SK-N-SH (cell line): ENCODE results near the gene ZSCAN2. TPM values are rescaled to one million over a fixed set of nuclear protein-coding genes. Genes with fewer than 3 reads are reported as not detected.

ENCODE experiments used
- CTCF ChIA-PET: fragments of 300-600, 350-600 bp; formaldehyde crosslinking; extraction: SDS; loops from one replicate; lab custom pipeline; 2021; lab: Yijun Ruan, JAX
- POLR2A ChIA-PET: fragments of 350-600 bp; sonication (Branson Sonifier 250); formaldehyde crosslinking; extraction: SDS; loops from one replicate; lab custom pipeline; 2020; ENCODE audit warnings: antibody characterized with exemption, inconsistent platforms; lab: Yijun Ruan, JAX
- DNase-seq: peaks from one replicate; pipeline ENCODE4 v3.0.0; 2012
- H2AFZ ChIP-seq: fragments of 200-600 bp; sonication (generic); 2 replicates; pipeline ENCODE4 v1.8.1; 2016; ENCODE audit warnings: antibody characterized with exemption, mild to moderate bottlenecking, low read depth
- H3F3A ChIP-seq: fragments of 200-600 bp; sonication (generic); replicated peaks from 2 replicates; pipeline ENCODE3; 2016; ENCODE audit warnings: antibody characterized with exemption, mild to moderate bottlenecking; ENCODE audit not compliant: insufficient read depth
- H3K27ac ChIP-seq, 2 experiments: fragments of 200-500 bp in 1 of 2; fragments of 200-600 bp in 1 of 2; sonication (Bioruptor generic) in 1 of 2; sonication (generic), shearing (Covaris generic) in 1 of 2; 2 replicates each; pipeline versions ENCODE4 v1.5.1 to v1.6.1; 2014 to 2016; ENCODE audit warnings: low read depth in 2 of 2, inconsistent platforms in 1 of 2, low read length in 1 of 2, mild to moderate bottlenecking in 1 of 2, mixed read lengths in 1 of 2
- H3K27me3 ChIP-seq: fragments of 200-600 bp; sonication (generic), shearing (Covaris generic); 2 replicates; pipeline ENCODE4 v1.6.1; 2016; ENCODE audit warnings: mixed run types; ENCODE audit not compliant: insufficient read depth
- H3K36me3 ChIP-seq, 2 experiments: fragments of 200-500 bp in 1 of 2; fragments of 200-600 bp in 1 of 2; sonication (Bioruptor generic) in 1 of 2; sonication (generic) in 1 of 2; replicated peaks in 1 of 2; 2 replicates each; pipeline versions ENCODE3 to v1.5.1; 2014 to 2016; ENCODE audit warnings: low read length in 1 of 2, mild to moderate bottlenecking in 1 of 2; ENCODE audit not compliant: insufficient read depth in 2 of 2, control insufficient read depth in 1 of 2
- H3K4me1 ChIP-seq, 2 experiments: fragments of 200-500 bp in 1 of 2; fragments of 200-600 bp in 1 of 2; sonication (Bioruptor generic) in 1 of 2; sonication (generic), shearing (Covaris generic) in 1 of 2; 2 replicates each; pipeline versions ENCODE4 v1.5.1 to v1.6.1; 2014 to 2016; ENCODE audit warnings: low read depth in 1 of 2, low read length in 1 of 2, mixed run types in 1 of 2; ENCODE audit not compliant: insufficient read depth in 2 of 2, control insufficient read depth in 1 of 2
- H3K4me2 ChIP-seq: fragments of 200-600 bp; sonication (generic), shearing (Covaris generic); 2 replicates; pipeline ENCODE4 v1.6.1; 2017; ENCODE audit warnings: mixed run types
- H3K4me3 ChIP-seq, 2 experiments: fragments of 200-500 bp in 1 of 2; fragments of 200-600 bp in 1 of 2; sonication (Bioruptor generic) in 1 of 2; sonication (generic), shearing (Covaris generic) in 1 of 2; 2 replicates each; pipeline versions ENCODE4 v1.5.1 to v1.8.1; 2014 to 2016; ENCODE audit warnings: low read depth in 2 of 2, inconsistent platforms in 1 of 2, low read length in 1 of 2, mild to moderate bottlenecking in 1 of 2, mixed read lengths in 1 of 2, moderate library complexity in 1 of 2
- H3K79me2 ChIP-seq: fragments of 200-600 bp; sonication (generic); 2 replicates; pipeline ENCODE4 v1.8.1; 2017; ENCODE audit warnings: mild to moderate bottlenecking; ENCODE audit not compliant: insufficient read depth
- H3K9ac ChIP-seq: fragments of 200-600 bp; sonication (generic); 2 replicates; pipeline ENCODE4 v1.6.1; 2017; ENCODE audit warnings: mixed run types
- H3K9me2 ChIP-seq: fragments of 200-600 bp; sonication (generic); 2 replicates; pipeline ENCODE4 v1.6.1; 2017; ENCODE audit warnings: mixed run types
- H3K9me3 ChIP-seq: fragments of 200-600 bp; sonication (generic); 2 replicates; pipeline ENCODE4 v1.6.1; 2017; ENCODE audit warnings: mixed run types, mild to moderate bottlenecking, moderate library complexity
- H4K20me1 ChIP-seq: fragments of 200-600 bp; sonication (generic); 2 replicates; pipeline ENCODE4 v1.6.1; 2017; ENCODE audit warnings: mild to moderate bottlenecking, mixed run types; ENCODE audit not compliant: insufficient read depth
- CHD2 ChIP-seq: fragments of 150-350 bp; IDR thresholded peaks from 2 replicates; pipeline ENCODE4 v1.6.1; 2018; ENCODE audit warnings: low read length; ENCODE audit not compliant: partially characterized antibody
- ELF1 ChIP-seq: IDR thresholded peaks from 2 replicates; pipeline ENCODE4 v1.4.0; 2012
- EP300 ChIP-seq, 2 experiments: IDR thresholded peaks; 2 replicates each; pipeline versions ENCODE4 v1.4.0 to v1.6.1; 2012; ENCODE audit warnings: borderline replicate concordance in 1 of 2, low read depth in 1 of 2, low read length in 1 of 2
- EZH2phosphoT487 ChIP-seq: fragments of 200-600 bp; sonication (generic); IDR thresholded peaks from 2 replicates; pipeline ENCODE4 v1.6.1; 2017; ENCODE audit warnings: low read depth, mixed run types, mild to moderate bottlenecking, antibody characterized with exemption, moderate library complexity, borderline replicate concordance
- FOSL2 ChIP-seq: IDR thresholded peaks from 2 replicates; pipeline ENCODE4 v1.4.0; 2012; ENCODE audit warnings: low read depth, mild to moderate bottlenecking, moderate library complexity, borderline replicate concordance
- FOXJ3 ChIP-seq: sonication (generic); formaldehyde crosslinking; IDR thresholded peaks from 2 replicates; pipeline ENCODE4 v1.5.1; 2020; ENCODE audit warnings: mild to moderate bottlenecking, missing genetic modification reagents
- FOXM1 ChIP-seq: IDR thresholded peaks from 2 replicates; pipeline ENCODE4 v1.4.0; 2012; ENCODE audit warnings: low read depth, mild to moderate bottlenecking
- MXI1 ChIP-seq: IDR thresholded peaks from 2 replicates; pipeline ENCODE4 v1.6.1; 2012; ENCODE audit warnings: mild to moderate bottlenecking, low read depth, low read length, improper control_type of control experiment
- NFIC ChIP-seq: IDR thresholded peaks from 2 replicates; pipeline ENCODE4 v1.4.0; 2012; ENCODE audit warnings: borderline replicate concordance
- RAD21 ChIP-seq: IDR thresholded peaks from 2 replicates; pipeline ENCODE4 v1.6.1; 2012; ENCODE audit warnings: mild to moderate bottlenecking, low read length
- RFX5 ChIP-seq: IDR thresholded peaks from 2 replicates; pipeline ENCODE4 v1.6.1; 2012; ENCODE audit warnings: mild to moderate bottlenecking, improper control_type of control experiment, low read length
- RXRA ChIP-seq: IDR thresholded peaks from 2 replicates; pipeline ENCODE4 v1.4.0; 2012; ENCODE audit warnings: low read depth, mild to moderate bottlenecking, borderline replicate concordance
- TCF12 ChIP-seq: IDR thresholded peaks from 2 replicates; pipeline ENCODE4 v1.4.0; 2012
- TEAD4 ChIP-seq: IDR thresholded peaks from 2 replicates; pipeline ENCODE4 v1.4.0; 2012; ENCODE audit warnings: mild to moderate bottlenecking, borderline replicate concordance; ENCODE audit not compliant: insufficient read depth
- WGBS: methylation state at CpG from one replicate; pipeline ENCODE4 v1.1.6; 2017; ENCODE audit warnings: low lambda C conversion rate; 5-methylcytosine and 5-hydroxymethylcytosine counted together
- polyA plus RNA-seq, 3 experiments: library from polyadenylated mRNA; depleted of rRNA; stranded (reverse); fragments of >200 nt; gene quantifications; 2 replicates each; pipeline ENCODE4 v1.2.3, GENCODE V29; 2012
- TF ChIP-seq, protein P1 (sequence below): IDR thresholded peaks from 2 replicates; pipeline ENCODE4; 2012
- TF ChIP-seq, protein P2 (sequence below): fragments of 150-350 bp; IDR thresholded peaks from 2 replicates; pipeline ENCODE4 v1.6.1; 2017; ENCODE audit warnings: antibody characterized with exemption, low read length, low read depth, borderline replicate concordance
- TF ChIP-seq, protein P3 (sequence below): IDR thresholded peaks from 2 replicates; pipeline ENCODE4 v1.4.0; 2012; ENCODE audit warnings: low read depth
- TF ChIP-seq, protein P4 (sequence below): fragments of 150-350 bp; IDR thresholded peaks from 2 replicates; pipeline ENCODE4 v1.6.1; 2016; ENCODE audit warnings: mild to moderate bottlenecking, low read depth, low read length
- TF ChIP-seq, protein P5 (sequence below): IDR thresholded peaks from 2 replicates; pipeline ENCODE4 v1.4.0; 2012; ENCODE audit warnings: low read depth, borderline replicate concordance

The ZSCAN2 gene
- polyA plus RNA-seq, 1 of the 3 experiments (the other 2 are of a cell fraction) = 22.0 TPM

DNA sequence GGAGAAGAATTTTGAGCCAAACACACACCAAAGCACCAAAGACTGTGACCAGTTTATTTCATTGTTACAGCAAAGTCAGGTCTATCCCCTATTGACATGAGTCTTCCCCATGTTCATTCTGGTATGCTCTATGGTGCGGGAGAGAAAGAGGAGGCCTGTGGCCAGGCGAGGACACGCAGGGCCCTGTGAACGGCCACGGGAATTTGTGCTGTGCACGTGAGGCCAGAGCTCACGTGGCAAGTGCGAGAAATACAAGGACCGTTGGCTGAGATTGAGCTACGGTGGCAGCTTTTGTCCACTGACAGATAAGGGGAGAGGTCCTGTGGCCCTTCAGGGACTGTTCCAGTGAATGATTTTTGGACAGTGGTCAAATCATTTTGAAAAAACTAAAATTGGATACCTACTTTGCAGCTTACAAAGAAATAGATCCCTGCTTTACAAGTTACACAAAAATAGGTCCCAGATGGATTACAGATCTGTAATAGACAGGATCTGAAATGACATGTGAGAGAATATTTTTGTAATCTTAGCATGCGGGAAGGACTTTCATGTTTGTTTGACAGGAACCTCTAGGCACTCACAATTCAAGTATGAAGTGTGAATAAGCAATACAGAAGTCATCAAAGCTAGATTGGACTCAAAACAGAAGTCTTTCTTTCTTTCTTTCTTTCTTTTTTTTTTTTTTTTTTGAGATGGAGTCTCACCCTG lies 9.2 kb downstream of the ZSCAN2 start:
- 99% methylated on average over 11 of the region's 11 CpGs for WGBS
- Histone ChIP-seq H3K27me3 (no peaks in the 10 kb centered on the region), H3K9me2 (no peaks in the 10 kb centered on the region), H3K4me3 (no peak overlapping the region), H3K9ac (no peak overlapping the region), H3F3A (no peaks in the 10 kb centered on the region), H3K4me2 (no peak overlapping the region), H4K20me1 (0 out of 2 replicates have a peak, but pooled peaks cover 8% of the 10 kb centered on the region), H3K4me1 (peaks cover 0 to 4% of the 10 kb centered on the region in 2 experiments; a peak in 1 of 4 replicates), H3K27ac (no peak overlapping the region)
- DNase-seq = no peak
- CTCF ChIA-PET = interaction anchor here (0.7 kb wide), 1 partner anchor 11 kb away, joined by 3 read pairs; no protein-coding TSS in a partner anchor
- TF ChIP-seq EZH2phosphoT487 (no peak), TCF12 (no peak), RXRA (no peak), FOSL2 (no peak), FOXM1 (no peak), MXI1 (no peak), EP300 (IDR thresholded peaks at IDR 0.05; ENCODE audit: borderline replicate concordance in 1 of 2, low read depth in 1 of 2, low read length in 1 of 2) (no peak), RAD21 (no peak), FOXJ3 (no peak), NFIC (no peak), TEAD4 (no peak), RFX5 (no peak), ELF1 (no peak), CHD2 (no peak)
- TF ChIP-seq, protein P1, sequence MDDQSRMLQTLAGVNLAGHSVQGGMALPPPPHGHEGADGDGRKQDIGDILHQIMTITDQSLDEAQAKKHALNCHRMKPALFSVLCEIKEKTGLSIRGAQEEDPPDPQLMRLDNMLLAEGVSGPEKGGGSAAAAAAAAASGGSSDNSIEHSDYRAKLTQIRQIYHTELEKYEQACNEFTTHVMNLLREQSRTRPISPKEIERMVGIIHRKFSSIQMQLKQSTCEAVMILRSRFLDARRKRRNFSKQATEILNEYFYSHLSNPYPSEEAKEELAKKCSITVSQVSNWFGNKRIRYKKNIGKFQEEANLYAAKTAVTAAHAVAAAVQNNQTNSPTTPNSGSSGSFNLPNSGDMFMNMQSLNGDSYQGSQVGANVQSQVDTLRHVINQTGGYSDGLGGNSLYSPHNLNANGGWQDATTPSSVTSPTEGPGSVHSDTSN = no peak
- TF ChIP-seq, protein P2, sequence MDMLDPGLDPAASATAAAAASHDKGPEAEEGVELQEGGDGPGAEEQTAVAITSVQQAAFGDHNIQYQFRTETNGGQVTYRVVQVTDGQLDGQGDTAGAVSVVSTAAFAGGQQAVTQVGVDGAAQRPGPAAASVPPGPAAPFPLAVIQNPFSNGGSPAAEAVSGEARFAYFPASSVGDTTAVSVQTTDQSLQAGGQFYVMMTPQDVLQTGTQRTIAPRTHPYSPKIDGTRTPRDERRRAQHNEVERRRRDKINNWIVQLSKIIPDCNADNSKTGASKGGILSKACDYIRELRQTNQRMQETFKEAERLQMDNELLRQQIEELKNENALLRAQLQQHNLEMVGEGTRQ = no peak
- TF ChIP-seq, protein P3, sequence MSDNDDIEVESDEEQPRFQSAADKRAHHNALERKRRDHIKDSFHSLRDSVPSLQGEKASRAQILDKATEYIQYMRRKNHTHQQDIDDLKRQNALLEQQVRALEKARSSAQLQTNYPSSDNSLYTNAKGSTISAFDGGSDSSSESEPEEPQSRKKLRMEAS = no peak
- TF ChIP-seq, protein P4, sequence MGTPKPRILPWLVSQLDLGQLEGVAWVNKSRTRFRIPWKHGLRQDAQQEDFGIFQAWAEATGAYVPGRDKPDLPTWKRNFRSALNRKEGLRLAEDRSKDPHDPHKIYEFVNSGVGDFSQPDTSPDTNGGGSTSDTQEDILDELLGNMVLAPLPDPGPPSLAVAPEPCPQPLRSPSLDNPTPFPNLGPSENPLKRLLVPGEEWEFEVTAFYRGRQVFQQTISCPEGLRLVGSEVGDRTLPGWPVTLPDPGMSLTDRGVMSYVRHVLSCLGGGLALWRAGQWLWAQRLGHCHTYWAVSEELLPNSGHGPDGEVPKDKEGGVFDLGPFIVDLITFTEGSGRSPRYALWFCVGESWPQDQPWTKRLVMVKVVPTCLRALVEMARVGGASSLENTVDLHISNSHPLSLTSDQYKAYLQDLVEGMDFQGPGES = no peak
- TF ChIP-seq, protein P5, sequence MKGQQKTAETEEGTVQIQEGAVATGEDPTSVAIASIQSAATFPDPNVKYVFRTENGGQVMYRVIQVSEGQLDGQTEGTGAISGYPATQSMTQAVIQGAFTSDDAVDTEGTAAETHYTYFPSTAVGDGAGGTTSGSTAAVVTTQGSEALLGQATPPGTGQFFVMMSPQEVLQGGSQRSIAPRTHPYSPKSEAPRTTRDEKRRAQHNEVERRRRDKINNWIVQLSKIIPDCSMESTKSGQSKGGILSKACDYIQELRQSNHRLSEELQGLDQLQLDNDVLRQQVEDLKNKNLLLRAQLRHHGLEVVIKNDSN = no peak
- TF ChIP-seq, all 33 proteins: peak for 0
- Histone ChIP-seq H3K36me3 (peaks cover 14 to 40% of the 10 kb centered on the region in 2 experiments), H3K9me3 (no peaks in the 10 kb centered on the region), H3K79me2 (peaks cover 73% of the 10 kb centered on the region), H2AFZ (no peak overlapping the region)
- POLR2A ChIA-PET = interaction anchor here (0.5 to 1.8 kb wide), 2 partner anchors 9 to 39 kb away, joined by 3 to 4 read pairs; no protein-coding TSS in a partner anchor
